ENCODE results near the gene MAGEB17. TPM values are rescaled to one million over a fixed set of nuclear protein-coding genes. Genes with fewer than 3 reads are reported as not detected.
"Not testable (repeated sequence)": the region's sequence is repeated elsewhere in the genome, so short reads cannot be mapped to it uniquely, and the experiment has no call there.

MAGEB17 gene
- total RNA-seq, 1 donor from 2014 or later, result not detected

- Mint-ChIP-seq H3K9me3 (no peaks in the 10 kb centered on the region), H3K27me3 (no peaks in the 10 kb centered on the region), H3K4me1 (peaks cover 9% of the 10 kb centered on the region), H3K36me3 (ENCODE audit: low read depth) (no peaks in the 10 kb centered on the region), H3K4me3 (no peak overlapping the region), H3K27ac (no peak overlapping the region)
- ChIA-PET CTCF (interaction anchor here (1.0 kb wide), 1 partner anchor 20 kb away, joined by 3 read pairs; no protein-coding TSS in a partner anchor), POLR2A (no interaction called here)
- TF ChIP-seq CTCF (IDR thresholded peaks at IDR 0.05), result no peak
- DNase-seq (no peak), ATAC-seq (ENCODE audit: low read depth) (no peak)
- intact Hi-C loops (cut with micrococcal nuclease), result no loop called here
These were observed 25.1 kb upstream of the MAGEB17 start for GRCh38 chrX:16142246-16142558.

GRCh38 chrX:16143968-16144367 lies 23.3 kb upstream of the MAGEB17 start:
- ChIA-PET POLR2A (interaction anchor here (0.5 kb wide), 1 partner anchor 11 kb away, joined by 7 read pairs; no protein-coding TSS in a partner anchor), CTCF (no interaction called here)
- no peak for DNase-seq

GRCh38 chrX:16144420-16144819 lies 22.9 kb upstream of the MAGEB17 start:
- intact Hi-C loops (cut with micrococcal nuclease), result no loop called here
- no peaks in the 10 kb centered on the region for H3K27me3 Mint-ChIP-seq
- H3K9me3 Mint-ChIP-seq, result no peaks in the 10 kb centered on the region
- no peak overlapping the region for H3K4me3 Mint-ChIP-seq
- no peaks in the 10 kb centered on the region for H3K4me1 Mint-ChIP-seq
- TF ChIP-seq CTCF (IDR thresholded peaks at IDR 0.05), result no peak
- POLR2A ChIA-PET, result no interaction called here
- H3K27ac Mint-ChIP-seq, result no peak overlapping the region
- DNase-seq, result no peak
- no peak for ATAC-seq (ENCODE audit: low read depth)
- CTCF ChIA-PET, result no interaction called here
- no peaks in the 10 kb centered on the region for H3K36me3 Mint-ChIP-seq (ENCODE audit: low read depth)

More at GRCh38 chrX:16143968-16144367, 23.3 kb upstream of the MAGEB17 start:
- intact Hi-C loops (cut with micrococcal nuclease), result no loop called here
- Mint-ChIP-seq H3K4me1 (no peaks in the 10 kb centered on the region), H3K27me3 (no peaks in the 10 kb centered on the region), H3K4me3 (no peak overlapping the region), H3K9me3 (no peaks in the 10 kb centered on the region), H3K36me3 (ENCODE audit: low read depth) (no peaks in the 10 kb centered on the region), H3K27ac (no peak overlapping the region)
- ATAC-seq (ENCODE audit: low read depth), result no peak
- TF ChIP-seq CTCF (IDR thresholded peaks at IDR 0.05), result no peak

- H3K4me3 Mint-ChIP-seq; H3K27ac Mint-ChIP-seq; H3K36me3 Mint-ChIP-seq (ENCODE audit: low read depth); ATAC-seq (ENCODE audit: low read depth); intact Hi-C loops (cut with micrococcal nuclease); H3K4me1 Mint-ChIP-seq; H3K27me3 Mint-ChIP-seq; CTCF ChIA-PET; DNase-seq; POLR2A ChIA-PET; H3K9me3 Mint-ChIP-seq: not testable (repeated sequence)
These were observed 22.2 kb upstream of the MAGEB17 start for GRCh38 chrX:16145093-16145492.

GRCh38 chrX:16145656-16146055 lies 21.6 kb upstream of the MAGEB17 start:
- Mint-ChIP-seq H3K4me3 (no peak overlapping the region), H3K36me3 (ENCODE audit: low read depth) (no peaks in the 10 kb centered on the region), H3K4me1 (no peaks in the 10 kb centered on the region), H3K9me3 (no peaks in the 10 kb centered on the region), H3K27ac (no peak overlapping the region), H3K27me3 (no peaks in the 10 kb centered on the region)
- no peak for DNase-seq
- TF ChIP-seq CTCF (IDR thresholded peaks at IDR 0.05), result no peak
- intact Hi-C loops (cut with micrococcal nuclease), result no loop called here
- CTCF ChIA-PET, result no interaction called here
- POLR2A ChIA-PET, result no interaction called here
- ATAC-seq (ENCODE audit: low read depth), result no peak

GRCh38 chrX:16148896-16149295 lies 18.4 kb upstream of the MAGEB17 start:
- H3K27me3 Mint-ChIP-seq, result no peaks in the 10 kb centered on the region
- TF ChIP-seq CTCF (IDR thresholded peaks at IDR 0.05), result no peak
- H3K36me3 Mint-ChIP-seq (ENCODE audit: low read depth), result no peaks in the 10 kb centered on the region
- no peak overlapping the region for H3K27ac Mint-ChIP-seq
- intact Hi-C loops (cut with micrococcal nuclease), result no loop called here
- no peak for ATAC-seq (ENCODE audit: low read depth)
- H3K4me3 Mint-ChIP-seq, result no peak overlapping the region
- H3K4me1 Mint-ChIP-seq, result no peaks in the 10 kb centered on the region
- POLR2A ChIA-PET, result interaction anchor here (0.6 kb wide), 1 partner anchor 34 kb away, joined by 4 read pairs; no protein-coding TSS in a partner anchor
- CTCF ChIA-PET, result no interaction called here
- DNase-seq, result no peak
- H3K9me3 Mint-ChIP-seq, result no peaks in the 10 kb centered on the region
